ENCODE data around the gene SEMA3D.

SEMA3D gene

DNA sequence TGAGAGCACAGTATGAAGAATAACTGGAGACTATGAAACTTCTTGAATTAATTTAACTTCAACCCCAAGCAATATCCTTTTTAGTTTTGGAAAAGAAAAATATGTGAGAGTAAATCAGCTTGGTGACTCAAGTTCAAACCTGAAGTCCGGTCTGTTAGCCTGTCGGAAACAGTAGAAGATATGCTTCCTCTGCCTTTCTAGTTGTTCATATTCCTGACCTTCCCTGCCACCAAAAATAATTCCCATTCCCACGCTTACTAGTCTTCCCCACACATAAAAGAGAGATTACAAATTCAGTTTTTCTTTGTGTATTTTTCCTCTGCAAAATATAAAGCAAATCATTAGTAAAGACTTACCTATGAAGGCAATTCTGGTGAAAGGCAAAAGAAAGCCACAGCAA lies 3.6 kb downstream of the SEMA3D start:
- DNase-seq: no peak

DNA sequence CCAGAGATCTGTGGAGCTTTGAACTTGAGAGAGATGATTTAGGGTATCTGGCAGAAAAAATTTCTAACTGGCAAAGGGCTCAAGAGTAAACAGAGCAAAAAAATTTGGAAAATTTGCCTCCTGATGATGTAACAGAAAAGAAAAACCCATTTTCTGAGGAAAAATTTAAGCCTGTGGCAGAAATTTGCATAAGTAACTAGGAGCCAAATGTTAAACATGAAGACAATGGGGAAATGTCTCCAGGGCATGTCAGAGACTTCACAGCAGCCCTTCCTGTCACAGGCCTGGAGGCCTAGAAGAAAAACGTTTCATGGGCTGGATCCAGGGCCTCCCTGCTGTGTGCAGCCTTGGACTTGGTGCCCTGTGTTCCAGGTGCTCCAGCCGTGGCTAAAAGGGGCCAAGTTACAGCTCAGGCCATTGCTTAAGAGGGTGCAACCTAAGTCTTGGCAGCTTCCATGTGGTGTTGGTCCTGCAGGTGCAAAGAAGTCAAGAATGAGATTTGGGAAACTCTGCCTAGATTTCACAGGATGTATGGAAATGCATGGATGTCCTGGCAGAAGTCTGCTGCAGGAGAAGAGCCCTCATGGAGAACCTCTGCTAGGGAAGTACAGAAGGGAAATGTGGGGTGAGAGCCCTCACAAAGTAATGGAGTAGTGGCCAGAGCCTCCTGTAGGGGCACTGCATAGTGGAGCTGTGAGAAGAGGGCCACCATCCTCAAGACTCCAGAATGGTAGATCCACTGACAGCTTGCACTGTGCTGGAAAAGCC lies 8.1 kb downstream of the SEMA3D start:
- DNase-seq: no peak

DNA sequence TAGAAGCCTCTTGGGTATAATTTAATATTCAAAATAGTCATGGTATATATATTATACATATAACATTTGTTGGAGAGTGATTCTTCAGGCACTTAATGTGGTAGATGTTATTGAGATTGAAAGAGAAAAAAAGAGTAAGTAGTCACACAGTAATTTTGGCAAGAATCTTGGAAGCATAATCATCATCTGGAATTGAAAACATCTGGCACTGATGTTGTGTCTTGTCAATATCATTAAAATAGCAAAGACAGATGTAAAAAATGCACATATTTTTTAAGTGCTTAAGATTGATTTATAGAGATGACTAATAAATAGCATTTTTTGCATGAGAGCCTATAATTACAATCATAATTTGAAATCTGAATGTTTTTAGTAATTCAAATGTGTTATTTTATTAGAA lies 9.5 kb downstream of the SEMA3D start:
- no peak for DNase-seq

DNA sequence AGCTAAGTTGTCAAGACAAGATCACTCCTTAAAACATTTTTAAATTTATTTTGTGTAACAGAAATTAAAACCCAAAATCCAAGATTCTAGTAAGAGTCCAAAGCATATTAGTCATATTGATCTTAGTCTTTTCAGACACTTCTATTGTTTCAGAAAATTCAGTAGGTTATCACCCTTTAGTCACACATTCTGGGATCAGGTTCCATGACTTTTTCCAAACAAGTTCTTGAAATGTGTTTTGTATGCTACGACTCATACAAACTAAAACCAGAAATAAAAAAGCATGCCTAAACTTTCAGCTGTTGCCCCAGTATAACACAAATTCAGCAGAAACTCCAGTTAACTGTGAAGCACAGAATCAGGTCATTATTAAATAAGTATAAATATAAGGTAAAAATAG lies 10.7 kb downstream of the SEMA3D start:
- no peak for DNase-seq

DNA sequence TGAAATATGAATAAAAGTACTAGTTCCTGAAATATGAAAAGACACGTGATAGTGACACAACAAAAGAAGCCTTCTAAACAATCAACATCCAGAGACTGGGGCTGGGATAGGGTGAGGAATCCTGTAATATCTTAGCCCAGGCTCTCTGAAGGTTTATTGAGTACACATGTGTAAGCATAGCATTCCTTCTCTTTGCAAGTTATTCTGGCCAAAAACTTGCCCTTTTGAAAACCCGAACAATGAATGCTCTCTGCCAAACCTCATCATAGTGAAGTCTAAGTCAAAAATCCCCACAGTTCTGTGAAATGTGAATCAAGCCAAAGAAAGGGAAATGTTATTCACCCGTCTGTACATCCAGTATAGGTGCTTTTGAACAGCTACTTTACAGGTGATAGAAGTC lies 11.6 kb downstream of the SEMA3D start:
- no peak for DNase-seq

DNA sequence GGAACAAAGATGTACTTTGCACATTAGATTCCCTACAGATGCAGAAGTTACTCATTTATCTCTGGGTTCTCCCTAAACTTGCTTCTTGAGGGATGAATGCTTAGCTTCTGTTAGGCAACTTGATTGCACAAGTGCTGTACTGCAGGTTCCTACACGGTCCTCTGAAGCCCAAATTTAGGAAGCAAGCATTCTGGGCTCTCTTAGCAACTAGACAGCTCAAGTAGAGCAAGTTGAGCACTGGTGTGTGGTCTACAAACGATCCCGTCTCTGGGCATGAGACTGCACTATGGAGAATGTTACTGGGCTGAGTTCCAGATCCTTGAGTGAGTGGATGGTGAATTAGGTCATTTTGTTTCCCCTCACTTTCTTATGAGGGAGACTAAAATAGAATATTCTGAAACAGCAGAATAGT lies 14.3 kb downstream of the SEMA3D start:
- no peak for DNase-seq

DNA sequence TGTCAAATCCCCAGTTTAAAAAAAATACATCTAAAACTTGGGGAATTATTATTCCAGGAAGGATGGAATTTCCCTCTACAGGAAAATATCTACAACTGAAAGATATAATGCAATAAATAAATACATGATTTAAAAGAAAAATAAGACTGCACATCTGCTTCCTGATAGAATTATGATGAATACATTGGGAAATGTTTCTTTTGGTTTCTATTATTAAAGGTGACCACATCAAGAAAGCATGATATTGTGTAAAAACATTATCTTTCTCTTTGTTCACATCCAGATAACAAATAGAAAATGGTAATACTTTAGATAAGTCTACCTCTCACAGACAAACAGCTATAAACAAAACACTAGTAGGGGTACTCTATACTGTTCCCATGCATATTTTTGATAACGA lies 19.2 kb downstream of the SEMA3D start:
- no peak for DNase-seq

DNA sequence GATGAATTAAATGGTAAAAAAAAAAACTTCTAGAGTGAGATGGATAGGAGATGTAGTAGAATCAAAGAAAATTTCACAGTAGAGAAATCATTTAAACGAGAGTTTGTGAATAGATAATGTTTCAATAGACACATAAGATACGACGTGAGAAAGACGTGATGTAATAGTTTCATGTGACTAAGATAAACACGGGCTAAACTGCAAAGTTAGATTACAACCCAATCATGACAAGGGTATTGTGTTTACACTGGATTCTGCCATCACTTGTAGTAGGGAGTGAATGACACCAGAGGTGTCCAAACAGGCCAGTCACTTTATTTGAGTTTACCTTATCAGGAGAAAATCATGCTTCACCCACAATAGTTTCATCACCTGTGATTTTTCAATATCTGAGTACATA lies 21.6 kb downstream of the SEMA3D start:
- no peak for DNase-seq

DNA sequence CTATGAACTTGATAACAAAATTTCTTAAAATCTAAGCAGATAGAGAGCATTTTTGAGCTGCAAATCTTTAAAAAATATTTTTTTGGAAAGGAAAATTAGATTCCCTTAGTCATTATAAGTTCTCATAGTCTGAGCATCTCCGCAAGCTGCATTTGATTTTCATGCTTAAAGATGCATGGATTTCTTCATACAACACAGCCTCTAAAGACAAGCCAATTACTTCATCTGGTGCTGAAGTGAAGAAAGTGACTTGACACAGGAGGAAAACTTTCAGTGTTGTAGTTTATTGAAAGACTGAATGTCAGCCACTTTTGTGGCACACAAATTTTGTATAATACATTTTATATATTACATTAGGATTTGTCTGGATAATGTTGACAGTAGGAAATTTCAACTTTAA lies 22.5 kb downstream of the SEMA3D start:
- DNase-seq: no peak

DNA sequence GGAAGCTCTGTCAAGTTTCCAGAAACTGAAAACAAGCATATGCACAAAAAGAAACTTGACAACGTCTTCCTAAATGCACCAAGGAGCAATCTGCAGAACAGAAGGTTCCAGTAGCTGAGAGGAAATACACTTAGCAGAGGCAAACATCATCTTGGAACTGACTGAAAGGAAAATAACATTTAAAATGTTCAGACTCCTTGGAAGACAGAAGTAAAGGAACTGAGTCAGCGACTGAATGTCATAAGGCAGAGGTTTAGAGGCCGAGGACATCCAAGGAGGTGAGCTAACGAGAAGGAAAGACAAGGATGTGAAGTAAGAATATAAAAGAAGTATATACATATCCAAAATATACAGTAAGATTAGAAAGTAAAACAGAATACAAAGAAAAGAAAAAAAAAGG lies 24.1 kb downstream of the SEMA3D start:
- no peak for DNase-seq

DNA sequence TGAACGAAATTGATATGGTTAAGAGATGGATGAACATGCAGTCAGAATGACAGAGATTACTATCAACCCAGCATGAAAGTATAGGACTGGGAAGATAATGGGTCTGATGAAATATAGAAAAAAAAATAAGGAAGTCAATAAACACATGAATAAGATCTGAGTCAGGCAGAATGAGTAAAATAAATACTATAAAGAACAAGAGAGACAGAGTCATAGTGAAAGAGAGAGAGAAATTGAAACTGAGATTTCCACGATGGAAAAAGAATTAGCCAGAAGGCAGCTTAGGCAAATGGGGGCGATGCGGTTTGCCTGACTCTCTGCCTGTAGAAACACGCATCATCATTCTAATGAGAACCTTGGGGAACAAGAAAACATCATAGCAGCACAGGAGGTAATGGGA lies 26.6 kb downstream of the SEMA3D start:
- no peak for DNase-seq

DNA sequence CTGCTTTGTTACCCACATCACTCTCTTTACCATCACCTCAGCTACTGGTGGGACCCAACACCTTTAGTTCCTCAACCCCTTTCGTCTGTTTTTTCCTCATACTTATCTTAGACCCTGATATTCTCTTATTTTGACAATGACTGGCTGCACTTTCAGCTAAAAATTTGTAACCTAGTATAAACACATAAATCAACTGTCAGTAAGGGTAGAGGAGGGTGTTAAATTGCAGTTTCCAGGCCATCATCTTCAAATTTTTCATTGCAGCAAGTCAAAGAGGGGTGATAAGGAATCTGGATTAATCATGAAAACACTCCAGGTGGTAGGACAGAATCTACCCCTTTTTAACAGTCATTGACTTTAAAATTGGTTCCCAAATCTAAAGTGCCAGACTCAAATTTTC lies 27.9 kb downstream of the SEMA3D start:
- no peak for DNase-seq

DNA sequence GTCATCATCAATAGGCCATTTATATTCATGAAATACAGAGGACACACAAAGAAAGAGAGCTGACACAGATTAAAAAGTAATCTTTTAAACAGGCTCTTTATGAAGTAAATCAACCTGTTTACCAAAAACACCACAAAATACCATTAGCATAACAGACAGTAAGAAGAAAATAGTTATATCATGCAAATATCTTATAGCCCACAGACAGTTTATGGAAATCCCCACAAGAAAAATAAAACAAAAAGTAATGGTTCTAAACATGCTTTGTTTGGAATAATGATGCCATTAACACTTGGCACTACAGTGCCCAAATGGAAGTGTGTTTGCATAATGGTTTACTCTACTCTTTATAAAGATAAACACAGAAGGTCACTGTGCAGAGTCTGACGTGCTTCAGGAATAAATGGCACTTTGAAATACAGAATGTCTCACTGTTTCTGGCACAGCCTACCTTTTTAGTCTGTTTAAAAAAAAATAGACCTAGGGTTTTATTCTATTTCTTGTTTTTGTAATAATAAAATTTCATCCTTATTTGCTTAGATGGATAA lies 30.1 kb downstream of the SEMA3D start:
- DNase-seq: no peak

DNA sequence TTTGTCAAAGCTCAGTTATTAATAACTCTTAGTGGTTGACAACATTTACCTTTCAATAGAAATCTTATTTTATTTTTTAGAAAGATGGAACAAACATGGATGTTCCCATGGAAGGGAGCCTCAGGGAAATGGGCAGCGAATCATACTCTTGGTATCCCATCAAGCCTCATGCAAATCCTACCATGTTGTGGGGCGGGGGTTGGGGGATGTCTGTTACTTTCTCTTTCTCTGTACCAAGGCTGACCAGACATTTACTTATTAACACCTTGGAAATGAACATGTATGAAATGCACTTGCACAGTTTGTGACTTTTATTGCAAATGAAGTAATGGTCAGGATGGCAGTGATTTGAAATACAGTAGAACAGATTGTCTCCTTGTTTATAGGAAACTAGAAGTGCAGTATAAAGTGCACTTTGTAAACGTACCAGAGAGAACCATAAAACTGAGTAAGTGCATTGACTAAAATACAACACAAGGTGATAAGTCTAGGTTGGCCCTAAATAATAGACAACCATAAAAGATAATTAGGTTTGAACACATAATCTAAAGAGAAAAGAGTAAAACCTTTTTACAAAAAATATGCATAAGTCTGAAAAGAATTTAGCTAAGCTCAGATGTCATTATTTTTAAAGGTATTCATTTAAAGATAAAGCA lies 32.4 kb downstream of the SEMA3D start:
- no peak for DNase-seq

DNA sequence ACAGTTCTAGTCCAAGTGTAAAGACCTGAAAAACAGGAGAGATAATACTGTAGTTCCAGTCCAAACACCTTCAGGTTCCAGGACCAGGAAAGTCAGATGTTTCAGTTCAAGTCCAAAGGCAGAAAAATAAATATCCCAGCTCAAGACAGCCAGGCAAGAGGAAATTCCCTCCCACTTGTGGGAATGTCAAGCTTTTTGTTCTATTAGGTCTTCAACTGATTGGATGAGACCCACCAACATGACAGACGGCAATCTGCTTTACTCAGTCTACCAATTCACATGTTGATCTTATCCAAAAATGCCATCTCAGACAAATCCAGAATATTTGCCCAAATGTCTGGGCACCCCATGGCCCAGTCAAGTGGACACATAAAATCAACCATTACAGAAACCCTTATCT lies 33.1 kb downstream of the SEMA3D start:
- DNase-seq: no peak

DNA sequence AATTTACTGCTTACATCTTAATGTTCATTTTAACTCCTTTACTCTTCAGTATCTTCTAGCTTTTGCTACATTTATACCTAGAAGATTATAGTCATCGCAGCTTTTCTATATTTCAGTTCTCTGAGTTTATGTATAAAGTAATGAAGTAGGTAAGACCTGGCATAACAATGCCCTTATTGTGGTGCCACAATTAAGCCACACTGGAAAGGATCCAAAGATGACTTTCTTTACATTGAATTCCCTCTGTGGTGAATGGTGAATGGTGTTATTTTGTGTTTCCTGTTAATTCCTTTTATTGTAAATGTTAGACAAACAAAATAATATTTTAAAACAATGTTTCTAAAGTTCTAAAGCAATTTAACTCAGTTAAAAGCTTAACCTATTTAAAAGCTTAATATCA lies 36.2 kb downstream of the SEMA3D start:
- DNase-seq: no peak

DNA sequence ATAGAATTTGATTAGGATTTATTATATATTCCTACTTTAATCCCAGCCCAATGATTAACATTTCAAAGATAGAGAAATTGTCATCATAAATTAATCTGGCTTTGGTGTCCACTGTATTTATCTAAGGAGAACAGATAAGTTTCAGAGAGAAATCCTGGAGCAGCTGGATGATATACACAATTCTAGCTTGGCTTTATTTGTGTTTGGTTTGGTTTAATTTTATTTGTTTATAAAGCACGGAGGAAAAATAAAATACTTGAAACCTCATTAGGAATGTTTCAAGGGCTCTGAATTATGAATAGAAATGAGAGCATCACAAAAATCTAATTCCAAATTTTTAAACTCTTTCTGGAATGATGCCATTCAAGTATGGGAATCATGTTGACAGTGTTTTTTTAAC lies 42.1 kb downstream of the SEMA3D start:
- no peak for DNase-seq

DNA sequence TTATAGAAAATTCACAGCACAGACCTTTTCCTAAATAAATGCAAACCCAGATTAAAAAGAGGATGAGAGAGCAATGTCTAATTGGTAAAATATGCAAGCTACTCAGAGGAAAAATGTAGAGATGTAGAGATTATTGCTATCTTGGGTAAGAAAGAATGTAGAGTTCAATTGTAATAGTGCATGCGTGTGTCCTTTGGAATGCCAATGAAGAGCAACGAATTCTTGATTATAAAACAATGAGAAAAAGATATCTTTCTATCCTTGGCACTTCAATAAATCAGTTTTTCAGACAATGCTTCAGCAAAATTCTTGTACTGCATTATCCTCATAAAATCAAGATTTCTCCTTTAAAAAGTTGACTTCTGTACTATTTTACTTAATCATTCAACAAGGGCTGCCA lies 50.9 kb downstream of the SEMA3D start:
- DNase-seq: no peak

DNA sequence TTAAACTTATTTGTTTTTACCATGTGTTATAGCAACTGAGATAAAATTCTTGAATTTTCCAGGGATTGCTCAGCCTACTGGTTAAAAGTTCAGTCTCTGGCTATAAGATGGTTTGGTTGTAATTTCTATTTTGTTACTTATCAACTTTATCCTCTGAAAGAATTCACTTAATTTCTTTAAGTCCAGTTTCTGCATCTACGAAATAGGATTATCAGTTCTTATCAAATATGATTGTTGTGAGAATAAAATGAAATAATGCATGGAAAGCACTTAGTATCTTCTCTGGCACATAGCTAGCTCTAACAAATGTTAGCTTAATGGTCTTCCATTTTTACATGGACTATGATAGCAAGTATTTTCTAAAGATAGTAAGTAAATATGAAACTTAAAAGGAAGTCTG lies 53.3 kb downstream of the SEMA3D start:
- DNase-seq: no peak

DNA sequence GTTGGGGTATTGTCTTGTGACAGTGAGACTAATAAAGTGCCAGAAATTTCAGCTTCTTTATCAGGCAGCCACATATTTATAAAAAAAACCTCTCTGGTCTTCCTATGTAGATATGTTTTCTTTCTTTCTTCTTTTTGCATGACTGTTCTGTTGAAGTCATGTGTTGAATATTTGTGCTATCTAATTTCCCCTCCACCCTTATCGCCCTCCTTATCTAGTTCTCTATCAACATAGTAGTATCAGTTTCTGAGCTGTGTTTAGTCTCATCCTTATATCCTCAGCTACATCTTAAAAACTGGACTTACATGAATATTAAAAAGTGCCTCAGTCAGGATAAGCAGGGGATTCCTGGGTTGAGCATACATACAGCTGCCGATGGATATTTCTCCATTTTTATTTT lies 53.9 kb downstream of the SEMA3D start:
- no peak for DNase-seq

DNA sequence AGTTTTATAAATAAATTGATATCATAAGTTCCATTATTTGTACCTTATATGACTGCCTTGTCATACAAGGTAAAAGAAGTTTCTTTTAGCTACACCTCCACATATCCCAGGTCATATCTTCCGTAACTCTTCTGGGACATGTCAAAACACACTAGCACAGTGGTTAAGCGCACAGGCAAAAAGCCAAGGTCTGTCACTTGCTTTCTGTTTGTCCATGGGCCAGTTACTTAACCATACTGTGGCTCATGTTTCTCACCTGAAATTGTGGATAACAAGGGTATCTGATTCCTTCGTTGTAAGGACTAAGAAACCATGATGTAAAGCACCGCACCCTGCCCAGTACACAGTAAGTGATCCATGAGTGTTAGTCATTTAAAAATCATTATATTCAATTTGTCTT lies 56.2 kb downstream of the SEMA3D start:
- DNase-seq: no peak

DNA sequence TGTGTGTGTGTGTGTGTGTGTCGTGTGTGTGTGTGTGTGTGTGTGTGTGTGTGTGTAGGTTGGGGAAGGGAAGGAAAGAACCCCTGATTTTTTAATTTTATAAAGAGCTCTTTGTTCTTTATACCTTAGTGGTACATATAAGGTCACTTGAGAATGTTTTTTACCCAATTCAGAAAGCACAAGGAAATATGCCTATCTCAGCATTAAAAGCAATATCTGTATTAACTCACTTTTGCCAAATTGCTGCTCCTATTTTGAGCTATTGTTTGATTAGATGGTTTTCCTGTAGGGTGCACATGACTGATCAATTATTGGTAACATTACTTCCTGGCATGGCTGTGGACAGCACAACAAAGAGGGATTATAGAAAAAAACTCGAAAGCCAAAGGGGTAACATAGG lies 60.5 kb downstream of the SEMA3D start:
- no peak for DNase-seq

DNA sequence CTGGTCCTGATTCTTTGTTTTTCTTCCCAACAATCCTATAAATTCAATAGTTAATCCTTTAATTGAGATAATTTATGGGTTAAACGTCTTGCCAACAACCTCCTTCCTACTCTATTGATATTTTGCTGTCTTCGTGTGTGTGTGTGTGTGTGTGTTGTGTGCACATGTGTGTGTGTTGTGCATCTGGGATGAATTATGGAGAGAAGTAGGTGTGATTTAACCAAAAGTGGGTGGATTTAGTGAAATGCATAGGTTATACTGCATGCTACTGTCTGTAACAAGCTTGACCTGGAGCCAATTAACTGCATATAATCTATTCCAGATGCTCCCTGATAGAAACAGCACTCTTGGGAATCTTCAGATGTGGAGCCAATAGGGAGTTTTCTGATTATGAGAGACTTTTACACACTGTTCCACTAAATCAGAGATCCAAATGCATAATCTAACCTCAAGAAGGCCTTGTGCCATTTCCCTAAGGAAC lies 61.2 kb downstream of the SEMA3D start:
- no peak for DNase-seq

DNA sequence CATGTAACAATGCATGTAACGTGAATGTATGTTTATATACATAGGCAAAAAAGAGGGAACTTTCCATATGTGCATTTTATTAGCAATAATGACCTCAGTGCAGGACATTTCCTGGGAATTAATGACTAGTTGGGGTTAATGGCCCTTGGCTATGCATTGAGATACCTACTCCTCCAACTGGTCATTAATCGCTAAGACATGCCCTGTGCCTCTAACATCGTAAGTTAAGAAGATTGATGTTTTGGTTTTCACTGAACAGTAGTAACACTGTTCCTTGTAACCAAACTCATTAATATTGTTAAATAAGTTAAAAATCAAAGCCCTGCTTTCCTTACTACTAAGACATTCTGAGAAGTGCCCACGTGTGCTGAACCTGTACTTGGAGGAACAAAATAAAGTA lies 61.7 kb downstream of the SEMA3D start:
- no peak for DNase-seq

DNA sequence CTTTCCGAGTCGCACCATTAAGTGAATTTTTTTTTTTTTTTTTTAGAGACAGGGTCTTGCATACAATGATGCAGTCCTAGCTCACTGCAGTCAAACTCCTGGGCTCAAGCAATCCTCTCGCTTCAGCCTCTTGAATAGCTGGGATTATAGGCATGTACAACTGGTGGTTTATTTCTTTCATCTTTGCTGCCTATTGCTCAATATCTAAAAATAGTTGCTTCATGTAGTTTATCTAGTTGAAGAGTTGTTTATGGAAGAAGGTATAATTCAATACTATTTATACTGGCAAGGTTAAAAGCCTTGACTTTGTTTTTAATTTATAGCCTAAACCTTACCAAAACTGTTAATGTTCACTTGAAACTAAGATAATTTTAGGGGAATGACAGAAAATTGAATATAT lies 66.9 kb downstream of the SEMA3D start:
- DNase-seq: no peak
